ENCODE data around the gene AGPAT3. TPM values are rescaled to one million over a fixed set of nuclear protein-coding genes. Genes with fewer than 3 reads are reported as not detected.

The AGPAT3 gene
- total and polyA plus RNA-seq, 3 donors from 2014 or later: 64.5 to 77.5 (median 69.8) TPM

DNA sequence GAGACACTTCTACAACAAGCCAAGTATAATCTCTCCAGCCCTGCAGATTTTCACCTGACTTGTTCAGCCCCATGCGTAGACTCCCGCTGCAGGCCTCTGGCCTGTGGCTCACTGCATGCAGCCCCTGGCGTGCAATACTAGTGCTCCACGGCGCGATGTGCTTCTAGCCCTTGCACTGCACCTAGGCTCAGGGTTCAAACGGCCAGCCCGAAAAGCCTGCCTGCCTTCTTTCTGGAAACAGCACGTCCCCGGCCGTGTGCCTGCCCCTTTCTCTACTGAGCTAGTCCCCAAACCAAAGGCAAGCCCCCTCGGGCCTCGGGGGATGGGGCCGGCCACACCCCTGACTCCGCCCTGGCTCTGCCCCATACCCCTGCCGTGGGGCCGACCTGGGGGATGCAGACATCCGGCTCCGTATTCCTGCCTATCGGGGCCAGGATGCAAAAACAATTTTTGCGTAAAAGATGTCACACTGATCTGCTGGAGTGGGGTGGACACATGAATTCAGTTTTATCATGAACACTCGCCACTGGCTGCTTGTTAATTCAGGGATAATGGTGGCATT is 120.7 kb downstream of the AGPAT3 start:
- H3K36me3 ChIP-seq (ENCODE audit: low read depth, missing control alignments): no peaks in the 10 kb centered on the region
- H3K27ac ChIP-seq: no peak overlapping the region
- H3K9me3 ChIP-seq: no peaks in the 10 kb centered on the region
- no peak overlapping the region for H3K4me3 ChIP-seq
- no peaks in the 10 kb centered on the region for H3K27me3 ChIP-seq
- TF ChIP-seq, protein P1, sequence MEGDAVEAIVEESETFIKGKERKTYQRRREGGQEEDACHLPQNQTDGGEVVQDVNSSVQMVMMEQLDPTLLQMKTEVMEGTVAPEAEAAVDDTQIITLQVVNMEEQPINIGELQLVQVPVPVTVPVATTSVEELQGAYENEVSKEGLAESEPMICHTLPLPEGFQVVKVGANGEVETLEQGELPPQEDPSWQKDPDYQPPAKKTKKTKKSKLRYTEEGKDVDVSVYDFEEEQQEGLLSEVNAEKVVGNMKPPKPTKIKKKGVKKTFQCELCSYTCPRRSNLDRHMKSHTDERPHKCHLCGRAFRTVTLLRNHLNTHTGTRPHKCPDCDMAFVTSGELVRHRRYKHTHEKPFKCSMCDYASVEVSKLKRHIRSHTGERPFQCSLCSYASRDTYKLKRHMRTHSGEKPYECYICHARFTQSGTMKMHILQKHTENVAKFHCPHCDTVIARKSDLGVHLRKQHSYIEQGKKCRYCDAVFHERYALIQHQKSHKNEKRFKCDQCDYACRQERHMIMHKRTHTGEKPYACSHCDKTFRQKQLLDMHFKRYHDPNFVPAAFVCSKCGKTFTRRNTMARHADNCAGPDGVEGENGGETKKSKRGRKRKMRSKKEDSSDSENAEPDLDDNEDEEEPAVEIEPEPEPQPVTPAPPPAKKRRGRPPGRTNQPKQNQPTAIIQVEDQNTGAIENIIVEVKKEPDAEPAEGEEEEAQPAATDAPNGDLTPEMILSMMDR (IDR thresholded peaks at IDR 0.05): no peak
- TF ChIP-seq POLR2A (IDR thresholded peaks at IDR 0.05): no peak
- no peak for DNase-seq
- WGBS, 2 donors: 58 to 66% methylated on average over 22 of the region's 22 CpGs
- H3K4me1 ChIP-seq: peaks cover 9% of the 10 kb centered on the region
- intact Hi-C loops (cut with DNase I; ENCODE audit: low total_unique reads): loop anchor here (10.0 kb wide), 1 partner anchor 121 kb away; the partner anchor contains the start of gene AGPAT3

DNA sequence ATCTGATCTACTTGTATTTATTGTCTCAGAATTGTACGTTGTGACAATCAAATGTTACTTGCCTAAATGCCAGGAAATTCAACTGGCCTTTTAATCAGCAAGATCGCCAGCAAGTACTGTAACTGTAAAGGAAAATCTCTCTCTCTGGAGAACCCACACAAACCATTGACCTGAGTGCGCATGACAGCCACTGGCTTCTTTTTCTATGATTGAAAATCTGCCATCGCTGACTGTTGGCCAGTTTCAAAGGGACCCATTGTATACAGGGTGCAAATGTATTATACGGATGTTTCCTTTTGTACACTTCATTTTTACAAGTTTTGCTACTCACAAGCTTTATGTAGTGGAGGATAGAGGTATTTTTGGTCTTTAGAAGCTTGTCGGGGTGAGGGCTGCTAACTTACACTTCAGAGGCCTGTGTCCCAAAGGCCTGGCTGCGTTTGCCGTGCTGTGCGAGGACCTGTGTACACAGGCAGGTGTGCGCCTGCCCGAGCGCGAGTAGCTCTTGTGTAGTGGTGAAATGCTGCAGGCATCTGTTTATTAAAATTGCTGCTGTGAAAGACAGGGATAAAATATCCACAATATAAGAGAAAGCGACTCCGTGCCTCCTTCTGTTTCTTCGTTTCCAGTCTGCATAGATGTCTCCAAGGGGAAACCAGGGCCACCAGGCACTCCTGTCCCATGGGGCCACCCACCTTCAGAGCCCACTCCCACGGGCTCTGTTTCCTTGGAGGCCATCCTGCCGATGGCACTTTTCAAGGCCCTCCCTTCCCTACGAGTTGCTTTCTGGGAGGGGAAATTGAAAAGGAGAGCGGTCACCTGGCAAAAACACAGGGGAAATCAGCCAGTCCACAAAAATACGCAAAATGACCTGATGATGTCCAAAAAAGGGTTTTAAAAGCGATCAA is 121.8 kb downstream of the AGPAT3 start:
- Histone ChIP-seq H3K36me3 (ENCODE audit: low read depth, missing control alignments) (no peaks in the 10 kb centered on the region), H3K27me3 (no peaks in the 10 kb centered on the region), H3K27ac (peak overlapping the region; percentile 44 to 52), H3K9me3 (no peaks in the 10 kb centered on the region), H3K4me1 (peaks cover 11% of the 10 kb centered on the region), H3K4me3 (no peak overlapping the region)
- no peak for TF ChIP-seq POLR2A (IDR thresholded peaks at IDR 0.05)
- TF ChIP-seq, protein P1 (IDR thresholded peaks at IDR 0.05): no peak
- intact Hi-C loops (cut with DNase I; ENCODE audit: low total_unique reads): loop anchor here (10.0 kb wide), 1 partner anchor 122 kb away; the partner anchor contains the start of gene AGPAT3
- WGBS, 2 donors: 72 to 73% methylated on average over 22 of the region's 22 CpGs
- no peak for DNase-seq

DNA sequence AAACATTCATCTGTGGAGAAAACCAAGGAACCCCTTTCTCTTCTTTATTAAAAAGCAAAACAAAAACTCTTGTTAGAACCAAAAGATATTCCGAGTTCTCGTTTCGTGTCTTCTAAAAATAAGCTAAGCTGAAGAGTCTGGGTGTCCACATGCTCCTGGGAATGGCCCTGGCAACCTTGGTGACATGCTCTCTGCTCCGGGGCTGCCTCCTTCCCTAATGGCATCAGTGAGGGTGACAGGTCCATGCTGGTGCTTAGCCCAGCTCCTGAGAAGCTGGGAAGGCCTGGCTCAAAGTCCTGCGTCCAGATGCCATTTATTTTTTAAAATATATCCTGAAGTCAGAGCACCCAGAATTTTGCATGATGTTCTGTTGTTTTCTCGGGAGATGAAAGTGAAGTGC is 122.5 kb downstream of the AGPAT3 start:
- no peak for TF ChIP-seq POLR2A (IDR thresholded peaks at IDR 0.05)
- TF ChIP-seq, protein P1 (IDR thresholded peaks at IDR 0.05): no peak
- H3K27ac ChIP-seq: peak overlapping the region; percentile 44 to 52
- intact Hi-C loops (cut with DNase I; ENCODE audit: low total_unique reads): loop anchor here (10.0 kb wide), 1 partner anchor 123 kb away; the partner anchor contains the start of gene AGPAT3

GRCh38 chr21:43988016-43988415 is 123.0 kb downstream of the AGPAT3 start:
- H3K4me1 ChIP-seq: peaks cover 16% of the 10 kb centered on the region
- H3K4me3 ChIP-seq: no peak overlapping the region
- no peak for TF ChIP-seq POLR2A (IDR thresholded peaks at IDR 0.05)
- TF ChIP-seq, protein P1 (IDR thresholded peaks at IDR 0.05): no peak
- H3K9me3 ChIP-seq: no peaks in the 10 kb centered on the region
- H3K27ac ChIP-seq: peak overlapping the region; percentile 44 to 52
- H3K27me3 ChIP-seq: no peaks in the 10 kb centered on the region
- H3K36me3 ChIP-seq (ENCODE audit: low read depth, missing control alignments): no peaks in the 10 kb centered on the region
- WGBS, 2 donors: 82 to 85% methylated on average over 8 to 9 of the region's 9 CpGs
- intact Hi-C loops (cut with DNase I; ENCODE audit: low total_unique reads): loop anchor here (10.0 kb wide), 1 partner anchor 123 kb away; the partner anchor contains the start of gene AGPAT3
- no peak for DNase-seq

More for the DNA sequence above, 122.5 kb downstream of the AGPAT3 start:
- WGBS, 2 donors: 51 to 72% methylated on average over 6 of the region's 6 CpGs
- Histone ChIP-seq H3K9me3 (no peaks in the 10 kb centered on the region), H3K27me3 (no peaks in the 10 kb centered on the region), H3K4me3 (no peak overlapping the region), H3K36me3 (ENCODE audit: low read depth, missing control alignments) (no peaks in the 10 kb centered on the region), H3K4me1 (peaks cover 16% of the 10 kb centered on the region)
- DNase-seq: no peak

Measured in testis (tissue), 3 donors.